ENCODE data around the gene PRKD1. TPM values are rescaled to one million over a fixed set of nuclear protein-coding genes. Genes with fewer than 3 reads are reported as not detected.

The PRKD1 gene
- total and polyA plus RNA-seq, 2 donors (not counting 1 experiment from before 2014, with no cell fraction given), result 20.1 to 26.2 TPM

DNA sequence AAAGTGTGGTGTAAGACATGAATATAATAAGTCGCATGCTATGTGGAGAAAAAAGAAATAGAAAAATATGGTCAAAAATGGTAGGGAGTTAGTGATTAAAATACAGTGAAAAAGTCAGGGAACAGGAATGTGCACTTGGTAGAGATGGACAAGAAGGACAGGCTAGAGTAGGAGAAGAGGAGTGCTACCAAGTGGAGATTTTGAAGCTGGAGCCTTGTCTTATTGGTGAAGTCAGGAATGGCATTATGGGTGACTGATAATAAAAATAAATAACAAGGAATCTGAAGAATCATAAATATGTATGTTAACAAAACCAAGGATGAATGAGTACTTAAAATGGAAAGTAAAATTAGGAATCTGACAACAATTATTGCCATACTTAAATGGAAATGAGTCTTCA lies 204.8 kb downstream of the PRKD1 start:
- H3K4me3 ChIP-seq (replicated peaks in 1 of 4; ENCODE audit: control extremely low read depth in 1 of 4, insufficient read depth in 1 of 4, low read depth in 3 of 4, low read length in 4 of 4), result no peak overlapping the region
- H4K20me1 ChIP-seq (ENCODE audit: control insufficient read depth, extremely low read depth, insufficient read depth, low read length), result no peaks in the 10 kb centered on the region
- H3K27me3 ChIP-seq (ENCODE audit: control insufficient read depth, insufficient read depth, low read length), result no peaks in the 10 kb centered on the region
- H3K4me1 ChIP-seq (ENCODE audit: control insufficient read depth, extremely low read depth, insufficient read depth, low read length), result peaks cover 11% of the 10 kb centered on the region
- no peaks in the 10 kb centered on the region for H3K9me3 ChIP-seq (ENCODE audit: control insufficient read depth, insufficient read depth, low read depth, low read length)
- TF ChIP-seq, protein P1, sequence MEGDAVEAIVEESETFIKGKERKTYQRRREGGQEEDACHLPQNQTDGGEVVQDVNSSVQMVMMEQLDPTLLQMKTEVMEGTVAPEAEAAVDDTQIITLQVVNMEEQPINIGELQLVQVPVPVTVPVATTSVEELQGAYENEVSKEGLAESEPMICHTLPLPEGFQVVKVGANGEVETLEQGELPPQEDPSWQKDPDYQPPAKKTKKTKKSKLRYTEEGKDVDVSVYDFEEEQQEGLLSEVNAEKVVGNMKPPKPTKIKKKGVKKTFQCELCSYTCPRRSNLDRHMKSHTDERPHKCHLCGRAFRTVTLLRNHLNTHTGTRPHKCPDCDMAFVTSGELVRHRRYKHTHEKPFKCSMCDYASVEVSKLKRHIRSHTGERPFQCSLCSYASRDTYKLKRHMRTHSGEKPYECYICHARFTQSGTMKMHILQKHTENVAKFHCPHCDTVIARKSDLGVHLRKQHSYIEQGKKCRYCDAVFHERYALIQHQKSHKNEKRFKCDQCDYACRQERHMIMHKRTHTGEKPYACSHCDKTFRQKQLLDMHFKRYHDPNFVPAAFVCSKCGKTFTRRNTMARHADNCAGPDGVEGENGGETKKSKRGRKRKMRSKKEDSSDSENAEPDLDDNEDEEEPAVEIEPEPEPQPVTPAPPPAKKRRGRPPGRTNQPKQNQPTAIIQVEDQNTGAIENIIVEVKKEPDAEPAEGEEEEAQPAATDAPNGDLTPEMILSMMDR (conservative IDR thresholded peaks at IDR 0.05 in 1 of 2, IDR thresholded peaks at IDR 0.05 in 1 of 2; ENCODE audit: low read depth in 1 of 2, low read length in 2 of 2), result no peak
- no peak for TF ChIP-seq EZH2 (IDR thresholded peaks at IDR 0.05; ENCODE audit: low read length, missing control alignments)
- H3K9ac ChIP-seq (ENCODE audit: insufficient read depth, low read length), result no peak overlapping the region
- H3K4me2 ChIP-seq (ENCODE audit: extremely low read depth, insufficient read depth, low read length), result no peak overlapping the region
- no peaks in the 10 kb centered on the region for H3K36me3 ChIP-seq (ENCODE audit: control insufficient read depth, insufficient read depth, low read length)
- DNase-seq (ENCODE audit: low read depth in 2 of 2), result no peak
- H3K79me2 ChIP-seq (ENCODE audit: control insufficient read depth, insufficient read depth, low read length), result no peaks in the 10 kb centered on the region
- H2AFZ ChIP-seq (ENCODE audit: low read length), result no peak overlapping the region
- no peak overlapping the region for H3K27ac ChIP-seq (ENCODE audit: insufficient read depth, low read length)

DNA sequence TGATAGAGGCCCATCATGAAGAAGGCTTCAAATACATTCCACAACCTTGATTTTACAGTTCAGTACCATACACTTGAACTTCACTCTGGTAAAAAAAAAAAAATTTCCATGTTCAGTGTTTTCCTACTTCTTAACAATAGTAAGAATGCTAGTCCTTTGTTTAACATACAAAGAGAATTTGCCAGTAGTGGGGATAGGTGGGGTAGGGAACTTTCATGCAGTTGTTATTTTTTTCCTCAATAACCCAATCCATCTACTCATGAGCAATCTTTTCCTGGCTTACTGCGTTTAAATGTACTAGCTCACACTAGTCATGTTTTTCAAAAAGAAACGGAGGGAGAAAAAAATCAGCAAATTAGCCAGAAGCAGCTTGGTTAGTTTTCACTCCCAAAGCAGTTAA lies 206.1 kb downstream of the PRKD1 start:
- no peaks in the 10 kb centered on the region for H3K9me3 ChIP-seq (ENCODE audit: control insufficient read depth, insufficient read depth, low read depth, low read length)
- peaks cover 11% of the 10 kb centered on the region for H3K4me1 ChIP-seq (ENCODE audit: control insufficient read depth, extremely low read depth, insufficient read depth, low read length)
- TF ChIP-seq, protein P1 (conservative IDR thresholded peaks at IDR 0.05 in 1 of 2, IDR thresholded peaks at IDR 0.05 in 1 of 2; ENCODE audit: low read depth in 1 of 2, low read length in 2 of 2), result no peak
- TF ChIP-seq EZH2 (IDR thresholded peaks at IDR 0.05; ENCODE audit: low read length, missing control alignments), result no peak
- no peak overlapping the region for H3K4me2 ChIP-seq (ENCODE audit: extremely low read depth, insufficient read depth, low read length)
- no peaks in the 10 kb centered on the region for H3K27me3 ChIP-seq (ENCODE audit: control insufficient read depth, insufficient read depth, low read length)
- no peaks in the 10 kb centered on the region for H4K20me1 ChIP-seq (ENCODE audit: control insufficient read depth, extremely low read depth, insufficient read depth, low read length)
- H3K27ac ChIP-seq (ENCODE audit: insufficient read depth, low read length), result no peak overlapping the region
- H3K9ac ChIP-seq (ENCODE audit: insufficient read depth, low read length), result no peak overlapping the region
- H2AFZ ChIP-seq (ENCODE audit: low read length), result no peak overlapping the region
- no peaks in the 10 kb centered on the region for H3K79me2 ChIP-seq (ENCODE audit: control insufficient read depth, insufficient read depth, low read length)
- no peaks in the 10 kb centered on the region for H3K36me3 ChIP-seq (ENCODE audit: control insufficient read depth, insufficient read depth, low read length)
- no peak for DNase-seq (ENCODE audit: low read depth in 2 of 2)
- H3K4me3 ChIP-seq (replicated peaks in 1 of 4; ENCODE audit: control extremely low read depth in 1 of 4, insufficient read depth in 1 of 4, low read depth in 3 of 4, low read length in 4 of 4), result no peak overlapping the region

DNA sequence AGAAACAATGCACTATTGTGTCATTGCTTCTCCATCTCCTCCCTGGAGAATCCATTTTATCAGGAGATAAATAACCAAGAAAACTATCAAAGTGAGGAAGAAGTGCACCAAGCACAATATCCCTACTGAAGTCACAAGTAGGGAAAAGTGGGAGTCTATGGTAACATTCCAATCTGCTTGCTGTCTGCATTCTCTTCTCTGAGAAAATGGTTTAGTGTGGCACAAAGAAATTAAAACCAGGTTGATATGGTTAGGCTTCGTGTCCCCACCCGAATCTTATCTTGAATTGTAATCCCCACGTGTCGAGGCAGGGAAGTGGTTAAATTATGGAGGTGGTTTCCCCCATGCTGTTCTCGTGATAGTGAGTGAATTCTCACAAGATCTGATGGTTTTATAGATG lies 209.7 kb downstream of the PRKD1 start:
- Histone ChIP-seq H3K9me3 (ENCODE audit: control insufficient read depth, insufficient read depth, low read depth, low read length) (no peaks in the 10 kb centered on the region), H3K9ac (ENCODE audit: insufficient read depth, low read length) (no peak overlapping the region), H3K79me2 (ENCODE audit: control insufficient read depth, insufficient read depth, low read length) (no peaks in the 10 kb centered on the region), H3K4me3 (replicated peaks in 1 of 4; ENCODE audit: control extremely low read depth in 1 of 4, insufficient read depth in 1 of 4, low read depth in 3 of 4, low read length in 4 of 4) (no peak overlapping the region), H3K27me3 (ENCODE audit: control insufficient read depth, insufficient read depth, low read length) (no peaks in the 10 kb centered on the region), H2AFZ (ENCODE audit: low read length) (no peak overlapping the region), H3K27ac (ENCODE audit: insufficient read depth, low read length) (no peak overlapping the region), H4K20me1 (ENCODE audit: control insufficient read depth, extremely low read depth, insufficient read depth, low read length) (no peaks in the 10 kb centered on the region), H3K36me3 (ENCODE audit: control insufficient read depth, insufficient read depth, low read length) (no peaks in the 10 kb centered on the region), H3K4me1 (ENCODE audit: control insufficient read depth, extremely low read depth, insufficient read depth, low read length) (no peaks in the 10 kb centered on the region), H3K4me2 (ENCODE audit: extremely low read depth, insufficient read depth, low read length) (no peak overlapping the region)
- TF ChIP-seq, protein P1 (conservative IDR thresholded peaks at IDR 0.05 in 1 of 2, IDR thresholded peaks at IDR 0.05 in 1 of 2; ENCODE audit: low read depth in 1 of 2, low read length in 2 of 2), result no peak
- TF ChIP-seq EZH2 (IDR thresholded peaks at IDR 0.05; ENCODE audit: low read length, missing control alignments), result no peak
- DNase-seq (ENCODE audit: low read depth in 2 of 2), result no peak
